Cardiac fibroblast (primary cell): ENCODE results near the gene PSMC1.
A peak's percentile ranks its signal among the peaks of the same experiment; 100 is the strongest.
"Not testable (repeated sequence)": the region's sequence is repeated elsewhere in the genome, so short reads cannot be mapped to it uniquely, and the experiment has no call there.

Experiments used
- DNase-seq, 2 donors: peaks; one replicate each; pipeline versions ENCODE4 v3.0.0 to v3.0.0-alpha.2; 2010; ENCODE audit warnings: low read depth in 2 of 2
- H3K4me3 ChIP-seq, 2 donors: replicated peaks in 1 of 2; 1 replicate in 1 of 2; 2 replicates in 1 of 2; pipeline ENCODE4 v1.5.1; 2011; ENCODE audit warnings: low read depth in 2 of 2, low read length in 2 of 2, mild to moderate bottlenecking in 2 of 2, moderate library complexity in 1 of 2
- TF ChIP-seq, protein P1 (sequence below): IDR thresholded peaks from one replicate; pipeline ENCODE4 v1.5.1; 2011; ENCODE audit warnings: low read depth, mild to moderate bottlenecking, low read length, inconsistent platforms

PSMC1 gene

DNA sequence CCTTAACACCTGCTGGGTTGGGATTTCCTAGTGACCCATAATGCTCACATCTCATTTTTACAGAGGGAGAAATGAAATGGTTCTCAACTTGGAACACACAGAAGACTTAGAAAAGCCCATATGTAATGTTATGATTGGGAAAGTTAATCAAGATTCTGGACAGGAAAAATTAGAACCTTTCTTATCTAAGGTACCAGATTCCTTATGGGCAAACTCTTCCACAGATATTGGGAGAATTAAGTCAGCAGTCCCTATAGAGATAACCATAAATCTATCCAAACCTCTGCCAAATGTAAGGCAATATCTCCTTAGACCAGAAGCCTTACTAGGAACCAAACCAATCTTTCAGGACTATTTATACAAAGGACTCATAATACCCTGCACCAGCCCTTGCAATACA is 13.9 kb upstream of the PSMC1 start:
- no peak for DNase-seq
- TF ChIP-seq, protein P1, sequence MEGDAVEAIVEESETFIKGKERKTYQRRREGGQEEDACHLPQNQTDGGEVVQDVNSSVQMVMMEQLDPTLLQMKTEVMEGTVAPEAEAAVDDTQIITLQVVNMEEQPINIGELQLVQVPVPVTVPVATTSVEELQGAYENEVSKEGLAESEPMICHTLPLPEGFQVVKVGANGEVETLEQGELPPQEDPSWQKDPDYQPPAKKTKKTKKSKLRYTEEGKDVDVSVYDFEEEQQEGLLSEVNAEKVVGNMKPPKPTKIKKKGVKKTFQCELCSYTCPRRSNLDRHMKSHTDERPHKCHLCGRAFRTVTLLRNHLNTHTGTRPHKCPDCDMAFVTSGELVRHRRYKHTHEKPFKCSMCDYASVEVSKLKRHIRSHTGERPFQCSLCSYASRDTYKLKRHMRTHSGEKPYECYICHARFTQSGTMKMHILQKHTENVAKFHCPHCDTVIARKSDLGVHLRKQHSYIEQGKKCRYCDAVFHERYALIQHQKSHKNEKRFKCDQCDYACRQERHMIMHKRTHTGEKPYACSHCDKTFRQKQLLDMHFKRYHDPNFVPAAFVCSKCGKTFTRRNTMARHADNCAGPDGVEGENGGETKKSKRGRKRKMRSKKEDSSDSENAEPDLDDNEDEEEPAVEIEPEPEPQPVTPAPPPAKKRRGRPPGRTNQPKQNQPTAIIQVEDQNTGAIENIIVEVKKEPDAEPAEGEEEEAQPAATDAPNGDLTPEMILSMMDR, result no peak
- H3K4me3 ChIP-seq, result no peak overlapping the region

DNA sequence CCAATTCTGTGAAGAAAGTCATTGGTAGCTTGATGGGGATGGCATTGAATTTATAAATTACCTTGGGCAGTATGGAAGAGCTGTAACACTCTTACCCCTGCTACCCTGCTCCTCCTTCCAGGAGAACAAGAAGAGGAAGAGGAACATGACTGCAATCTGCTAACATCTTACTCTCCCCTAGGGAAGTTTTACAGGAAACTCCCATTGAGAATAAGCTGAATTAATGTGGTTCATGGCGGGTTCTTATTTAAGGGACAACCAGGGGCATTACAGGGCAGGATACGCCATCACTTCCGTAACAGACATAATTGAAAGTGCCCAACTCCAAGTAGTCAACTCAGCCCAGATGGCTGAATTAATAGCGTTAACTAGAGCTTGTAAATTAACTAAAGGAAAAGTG is 9.4 kb upstream of the PSMC1 start:
- DNase-seq, result no peak
- TF ChIP-seq, protein P1, result no peak
- H3K4me3 ChIP-seq, result no peak overlapping the region

DNA sequence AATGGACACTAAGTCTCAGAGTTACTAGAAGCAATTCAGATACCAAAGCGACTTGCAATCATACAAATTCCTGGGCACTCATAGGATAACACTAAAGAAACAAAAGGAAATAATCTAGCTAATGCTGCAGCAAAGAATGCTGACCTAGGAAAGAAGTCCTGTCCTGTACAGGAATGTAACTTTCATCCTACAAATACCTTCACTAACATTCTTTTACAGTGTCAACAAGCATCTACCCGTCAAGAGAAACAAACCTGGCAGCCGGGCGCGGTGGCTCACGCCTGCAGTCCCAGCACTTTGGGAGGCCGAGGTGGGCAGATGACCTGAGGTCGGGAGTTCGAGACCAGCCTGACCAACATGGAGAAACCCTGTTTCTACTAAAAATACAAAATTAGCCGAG is 8.9 kb upstream of the PSMC1 start:
- not testable (repeated sequence) for H3K4me3 ChIP-seq, DNase-seq

DNA sequence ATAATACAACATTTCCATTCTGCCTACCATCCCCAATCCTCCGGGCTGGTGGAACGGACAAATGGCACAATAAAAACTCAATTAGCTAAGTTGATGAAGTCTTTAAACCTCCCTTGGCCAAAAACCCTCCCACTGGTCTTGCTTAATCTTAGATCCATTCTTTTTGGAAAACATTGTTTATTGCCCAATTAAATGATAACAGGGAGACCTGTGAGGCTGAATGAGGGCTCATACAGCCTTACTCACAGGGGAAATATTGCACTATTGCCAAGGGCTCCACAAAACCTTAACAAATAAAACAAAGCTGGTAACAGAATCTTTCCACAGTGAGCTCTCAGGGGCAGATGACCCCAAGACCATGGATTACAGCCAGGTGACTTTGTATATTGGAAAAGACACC is 7.8 kb upstream of the PSMC1 start:
- TF ChIP-seq, protein P1, result no peak
- DNase-seq, result peak in 1 of 2 donors; percentile 15
- H3K4me3 ChIP-seq, result no peak overlapping the region

DNA sequence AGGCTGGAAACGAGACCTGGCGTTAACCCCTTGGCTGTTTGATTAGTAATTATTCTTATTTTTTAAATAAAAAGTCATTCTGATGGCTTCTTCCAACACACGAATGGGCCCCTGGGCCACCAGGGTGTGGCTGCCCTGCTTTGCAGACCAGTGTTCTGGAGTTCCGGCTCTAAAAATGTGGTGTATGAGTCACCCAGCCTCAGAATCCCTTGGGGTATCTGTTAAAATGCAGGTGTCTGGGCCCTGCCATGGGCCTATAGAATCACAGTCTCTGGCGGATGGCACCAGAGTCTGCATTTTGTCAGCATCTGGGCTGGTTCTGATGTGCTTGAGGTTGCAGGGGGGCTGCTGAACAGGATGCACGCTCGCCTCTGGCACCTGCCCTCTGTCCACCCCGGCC is 2.5 kb upstream of the PSMC1 start:
- no peak overlapping the region for H3K4me3 ChIP-seq
- no peak for DNase-seq
- TF ChIP-seq, protein P1, result no peak

DNA sequence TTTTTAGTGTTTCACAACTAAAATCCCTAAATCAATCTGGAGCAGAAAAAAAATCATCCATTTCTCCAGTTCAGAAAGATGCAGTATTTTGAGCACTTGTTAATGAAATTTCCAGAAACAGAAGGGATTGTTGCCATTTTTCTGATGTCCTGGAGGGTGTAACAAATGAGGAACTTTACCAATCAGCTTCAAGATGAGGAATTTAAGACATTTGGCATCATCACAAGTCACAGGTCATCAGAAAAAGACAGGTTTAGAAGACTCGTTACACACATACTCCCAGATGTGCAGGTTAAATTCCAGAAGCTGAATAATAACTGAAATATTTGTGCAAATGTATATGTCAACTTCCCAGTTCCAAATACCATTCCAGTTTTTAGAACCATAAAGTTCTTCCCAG is 482 bp upstream of the PSMC1 start:
- peak in 1 of 2 donors; percentile 29 for DNase-seq
- TF ChIP-seq, protein P1, result no peak
- H3K4me3 ChIP-seq, result peak overlapping the region; percentile 86 to 90

DNA sequence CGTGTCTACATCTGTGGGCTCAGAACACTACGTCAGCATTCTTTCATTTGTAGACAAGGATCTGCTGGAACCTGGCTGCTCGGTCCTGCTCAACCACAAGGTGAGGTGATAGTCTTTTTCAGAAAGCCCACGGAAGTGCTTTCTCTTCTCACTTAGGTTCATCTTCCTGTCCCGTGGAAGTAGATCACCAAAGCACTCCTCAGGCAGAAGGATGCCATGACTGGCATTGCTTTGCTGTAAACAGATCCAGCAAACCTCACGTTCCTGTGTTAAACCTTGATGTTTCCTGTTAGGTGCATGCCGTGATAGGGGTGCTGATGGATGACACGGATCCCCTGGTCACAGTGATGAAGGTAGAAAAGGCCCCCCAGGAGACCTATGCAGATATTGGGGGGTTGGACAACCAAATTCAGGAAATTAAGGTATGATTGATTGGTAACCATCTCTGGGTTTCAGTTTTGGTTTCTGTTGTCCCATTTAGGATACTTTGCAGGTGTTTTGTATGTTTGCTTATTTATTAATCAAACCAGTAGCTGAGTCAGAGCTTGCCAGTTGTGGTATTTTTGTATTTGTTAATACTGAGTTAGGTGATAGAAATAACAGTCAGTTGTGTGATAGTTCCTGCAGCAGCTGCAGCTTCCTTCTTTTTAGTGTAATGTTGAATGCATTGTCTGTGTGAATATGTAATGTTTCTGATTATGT is 7.5 kb downstream of the PSMC1 start:
- DNase-seq, result no peak
- TF ChIP-seq, protein P1, result no peak
- H3K4me3 ChIP-seq, result no peak overlapping the region
